Measurements from ENCODE around the gene ALK.

GRCh38 chr2:29450596-29451222, 470.7 kb downstream of the ALK start:
- TF ChIP-seq, protein P1, sequence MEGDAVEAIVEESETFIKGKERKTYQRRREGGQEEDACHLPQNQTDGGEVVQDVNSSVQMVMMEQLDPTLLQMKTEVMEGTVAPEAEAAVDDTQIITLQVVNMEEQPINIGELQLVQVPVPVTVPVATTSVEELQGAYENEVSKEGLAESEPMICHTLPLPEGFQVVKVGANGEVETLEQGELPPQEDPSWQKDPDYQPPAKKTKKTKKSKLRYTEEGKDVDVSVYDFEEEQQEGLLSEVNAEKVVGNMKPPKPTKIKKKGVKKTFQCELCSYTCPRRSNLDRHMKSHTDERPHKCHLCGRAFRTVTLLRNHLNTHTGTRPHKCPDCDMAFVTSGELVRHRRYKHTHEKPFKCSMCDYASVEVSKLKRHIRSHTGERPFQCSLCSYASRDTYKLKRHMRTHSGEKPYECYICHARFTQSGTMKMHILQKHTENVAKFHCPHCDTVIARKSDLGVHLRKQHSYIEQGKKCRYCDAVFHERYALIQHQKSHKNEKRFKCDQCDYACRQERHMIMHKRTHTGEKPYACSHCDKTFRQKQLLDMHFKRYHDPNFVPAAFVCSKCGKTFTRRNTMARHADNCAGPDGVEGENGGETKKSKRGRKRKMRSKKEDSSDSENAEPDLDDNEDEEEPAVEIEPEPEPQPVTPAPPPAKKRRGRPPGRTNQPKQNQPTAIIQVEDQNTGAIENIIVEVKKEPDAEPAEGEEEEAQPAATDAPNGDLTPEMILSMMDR (conservative IDR thresholded peaks at IDR 0.05), result no peak
- no peak for TF ChIP-seq ZFX (IDR thresholded peaks at IDR 0.05)
